ENCODE results near the gene PCLO.

The PCLO gene

DNA sequence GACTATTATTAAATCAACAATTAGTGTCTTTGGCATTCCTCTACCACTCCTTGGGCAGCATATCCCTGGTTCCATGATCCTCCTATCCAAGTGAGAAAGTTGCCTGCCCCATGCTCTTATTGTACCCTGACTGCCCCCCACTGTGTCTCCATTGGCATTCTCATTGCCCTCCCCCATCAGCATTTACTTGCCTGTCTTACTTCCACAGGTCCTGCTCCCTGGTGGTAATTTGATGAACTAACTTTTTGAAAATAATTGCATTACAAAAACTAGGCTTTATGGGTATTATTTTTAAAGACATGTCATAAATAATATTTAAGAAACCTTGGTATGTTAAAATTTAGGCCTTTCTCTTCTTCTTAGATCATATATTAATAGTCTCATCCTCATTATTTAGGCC is 346.4 kb downstream of the PCLO start:
- DNase-seq, result no peak

DNA sequence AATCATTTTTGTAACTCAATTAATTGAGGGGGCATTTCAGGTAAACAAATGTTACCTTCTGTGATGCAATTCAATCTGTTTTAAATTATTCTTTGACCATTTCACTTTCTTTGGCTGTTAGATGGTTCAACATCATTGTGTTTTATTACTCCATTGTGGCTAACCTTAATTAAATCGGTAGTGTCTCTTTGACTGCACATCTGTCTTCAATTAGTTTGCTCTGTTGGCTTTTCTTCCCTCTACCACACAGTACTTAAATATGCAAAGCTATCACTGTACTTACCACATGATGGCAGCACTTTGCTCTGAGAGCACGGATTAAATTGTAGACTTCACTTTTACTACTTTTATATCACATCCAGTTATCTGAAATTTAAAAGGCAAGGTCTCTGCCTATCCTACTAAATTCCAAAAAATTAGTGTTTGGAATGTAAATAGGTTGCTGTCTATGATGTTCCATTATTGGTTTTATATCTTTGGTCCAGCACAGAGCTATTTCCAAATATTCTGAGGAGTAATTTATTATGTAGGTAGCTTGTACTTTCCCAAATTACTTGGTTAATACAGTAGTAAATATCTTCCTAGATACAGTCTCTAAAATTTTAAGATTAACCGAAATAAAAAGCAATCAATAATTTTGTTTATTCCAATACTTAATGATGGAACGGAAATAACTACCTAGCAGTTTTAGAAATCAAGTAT is 352.0 kb downstream of the PCLO start:
- DNase-seq, result peak; percentile 32 to 42 (median 40)

DNA sequence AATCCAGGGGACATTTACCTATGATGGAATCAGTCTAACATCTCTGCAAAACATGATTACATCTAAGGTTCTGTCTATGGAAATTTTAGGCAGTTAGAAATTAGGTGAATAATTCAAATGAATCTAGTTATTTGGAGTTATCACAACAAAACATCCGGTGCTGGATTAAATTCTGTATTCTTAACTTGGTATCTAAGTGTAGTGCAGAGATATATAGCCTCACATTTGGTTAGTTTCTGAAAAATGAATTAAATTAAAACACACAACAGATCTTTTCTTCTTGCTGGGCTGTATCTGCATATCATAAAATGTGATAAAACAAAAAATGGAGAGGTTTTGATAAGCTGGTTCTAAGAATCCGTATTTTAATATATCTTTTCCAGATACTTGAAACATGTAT is 354.1 kb downstream of the PCLO start:
- DNase-seq, result no peak

DNA sequence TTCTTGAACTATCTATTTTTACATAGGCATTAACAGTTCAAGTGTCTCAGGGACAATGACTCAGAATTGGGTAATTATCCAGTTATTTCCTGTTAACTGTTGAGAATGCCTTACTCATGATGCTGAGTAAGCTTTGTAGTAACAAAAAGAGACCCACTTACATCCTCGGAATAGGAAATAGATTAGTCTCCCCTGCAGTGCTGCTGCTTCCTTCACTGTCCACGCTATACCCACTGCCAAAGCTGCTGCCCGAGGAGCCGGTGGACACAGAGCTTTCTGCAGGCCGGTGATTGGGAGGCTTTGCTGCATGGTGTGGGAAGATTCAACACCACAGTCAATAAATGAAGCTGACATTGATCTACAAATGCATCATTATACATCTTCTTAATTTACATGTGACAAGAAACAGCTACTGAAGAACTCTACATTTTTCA is 357.1 kb downstream of the PCLO start:
- peak; percentile 43 to 84 (median 68) for DNase-seq

DNA sequence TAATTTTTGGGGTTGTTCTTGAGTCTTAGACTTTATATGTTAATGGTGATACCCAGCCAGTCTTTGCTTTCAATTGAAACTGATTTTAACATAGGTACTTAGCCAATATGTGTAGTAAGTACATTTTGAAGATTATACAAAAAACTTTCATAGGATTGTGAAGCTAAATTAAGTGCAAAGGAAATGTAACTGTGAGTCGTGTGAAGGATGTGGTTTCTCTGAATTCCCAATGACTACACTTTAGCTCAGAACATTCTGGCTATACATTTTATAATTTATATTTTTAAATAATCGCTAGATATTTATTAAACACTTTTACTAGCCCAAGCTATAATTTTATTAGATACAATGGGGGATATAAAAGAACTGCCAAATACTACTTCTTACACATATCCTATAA is 359.3 kb downstream of the PCLO start:
- no peak for DNase-seq

DNA sequence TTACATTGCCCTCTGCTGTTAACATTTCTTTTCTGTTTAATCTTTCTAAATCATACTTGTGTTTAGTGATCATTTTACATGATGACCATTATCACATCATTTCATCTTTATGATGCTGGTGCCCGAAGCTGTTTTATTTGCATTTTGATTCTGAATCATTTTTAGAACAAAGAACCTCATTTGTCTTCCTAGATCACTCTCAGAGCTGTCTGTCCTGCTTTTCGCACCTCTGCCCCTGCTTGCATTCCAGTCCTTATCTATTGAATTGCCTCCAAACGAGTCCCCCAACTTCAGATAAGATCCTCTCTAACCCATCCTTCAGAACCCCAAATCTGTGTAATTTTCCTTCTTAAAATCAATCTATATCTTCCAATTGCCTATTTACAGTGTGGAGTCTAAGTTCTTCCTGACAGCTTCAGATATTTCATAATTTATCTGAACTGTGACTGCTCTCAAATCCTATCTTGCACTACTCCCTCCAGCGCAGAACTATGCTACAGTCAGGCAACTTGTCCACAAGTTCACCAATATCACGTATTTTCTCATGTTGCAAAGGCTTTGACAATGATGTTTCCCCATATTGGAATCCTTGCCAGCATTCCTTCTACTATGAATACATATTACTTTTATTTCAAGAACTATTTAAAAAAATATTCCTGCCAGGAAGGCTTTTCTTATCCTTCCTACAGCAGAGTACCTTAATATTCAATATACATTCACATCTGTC is 372.6 kb downstream of the PCLO start:
- DNase-seq, result no peak

DNA sequence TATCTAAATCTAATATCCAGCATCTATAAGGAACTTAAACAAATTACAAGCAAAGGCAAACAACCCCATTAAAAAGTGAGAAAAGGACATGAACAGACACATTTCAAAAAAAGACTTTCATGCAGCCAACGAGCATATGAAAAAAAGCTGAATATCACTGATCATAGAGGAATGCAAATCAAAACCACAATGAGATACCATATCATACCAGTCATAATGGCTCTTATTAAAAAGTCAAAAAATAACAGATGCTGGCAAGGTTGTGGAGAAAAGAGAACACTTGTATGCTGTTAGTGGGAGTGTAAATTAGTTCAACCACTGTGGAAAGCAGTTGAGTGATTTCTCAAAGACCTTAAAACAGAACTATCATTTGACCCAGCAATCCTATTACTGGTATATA is 384.7 kb downstream of the PCLO start:
- DNase-seq, result no peak

DNA sequence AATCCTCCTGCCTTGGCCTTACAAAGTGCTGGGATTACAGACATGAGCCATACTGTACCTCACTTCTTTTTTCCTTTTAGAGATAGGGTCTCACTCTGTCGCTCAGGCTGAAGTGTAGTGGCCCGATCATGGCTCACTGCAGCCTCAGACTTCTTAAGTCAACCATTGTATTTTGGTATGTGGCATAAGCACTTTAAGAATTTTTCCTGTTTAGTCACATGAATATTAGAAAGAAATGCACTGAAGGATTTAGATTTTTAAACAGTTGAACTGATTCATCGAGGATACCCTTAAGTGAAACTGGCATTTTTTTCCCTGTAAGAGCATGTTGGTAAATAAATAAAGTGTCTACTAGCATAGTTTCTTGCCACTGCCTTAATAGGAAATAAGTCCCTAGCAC is 399.8 kb downstream of the PCLO start:
- no peak for DNase-seq

DNA sequence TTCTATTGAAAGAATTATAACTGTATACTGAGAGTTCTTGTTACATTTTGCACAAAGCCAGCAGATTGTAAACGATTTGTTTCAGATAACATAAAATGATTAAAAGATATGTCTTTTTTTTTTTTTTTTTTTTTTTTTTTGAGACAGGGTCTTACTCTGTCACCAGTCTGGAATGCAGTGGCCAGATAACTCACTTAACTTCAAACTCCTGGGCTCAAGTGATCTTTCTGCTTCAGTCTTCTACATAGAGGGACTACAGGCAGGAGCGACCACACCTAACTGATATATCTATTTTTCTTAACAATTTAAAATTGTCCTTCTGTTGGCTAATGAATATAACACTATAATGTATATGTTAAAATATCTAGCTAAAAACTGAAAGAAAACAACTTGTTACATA is 401.9 kb downstream of the PCLO start:
- DNase-seq, result no peak

DNA sequence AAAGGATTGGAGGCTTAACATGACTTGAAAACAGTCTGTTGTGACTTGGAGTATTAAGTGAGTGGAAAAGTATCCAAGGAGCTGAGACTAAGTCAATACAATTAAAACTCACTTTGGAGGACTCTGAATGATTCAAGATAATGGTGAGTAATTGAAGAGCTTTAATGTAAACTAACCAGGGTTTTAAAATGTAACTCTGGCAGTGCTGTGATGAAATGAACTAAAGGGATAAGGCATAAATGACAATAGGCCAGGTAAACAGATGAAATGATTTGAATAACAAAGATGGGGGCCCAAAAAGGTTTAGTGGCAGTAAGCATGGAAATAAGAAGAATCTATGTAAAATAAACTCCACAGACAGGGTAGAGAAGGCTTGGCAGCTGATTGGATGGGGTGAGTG is 402.6 kb downstream of the PCLO start:
- no peak for DNase-seq

DNA sequence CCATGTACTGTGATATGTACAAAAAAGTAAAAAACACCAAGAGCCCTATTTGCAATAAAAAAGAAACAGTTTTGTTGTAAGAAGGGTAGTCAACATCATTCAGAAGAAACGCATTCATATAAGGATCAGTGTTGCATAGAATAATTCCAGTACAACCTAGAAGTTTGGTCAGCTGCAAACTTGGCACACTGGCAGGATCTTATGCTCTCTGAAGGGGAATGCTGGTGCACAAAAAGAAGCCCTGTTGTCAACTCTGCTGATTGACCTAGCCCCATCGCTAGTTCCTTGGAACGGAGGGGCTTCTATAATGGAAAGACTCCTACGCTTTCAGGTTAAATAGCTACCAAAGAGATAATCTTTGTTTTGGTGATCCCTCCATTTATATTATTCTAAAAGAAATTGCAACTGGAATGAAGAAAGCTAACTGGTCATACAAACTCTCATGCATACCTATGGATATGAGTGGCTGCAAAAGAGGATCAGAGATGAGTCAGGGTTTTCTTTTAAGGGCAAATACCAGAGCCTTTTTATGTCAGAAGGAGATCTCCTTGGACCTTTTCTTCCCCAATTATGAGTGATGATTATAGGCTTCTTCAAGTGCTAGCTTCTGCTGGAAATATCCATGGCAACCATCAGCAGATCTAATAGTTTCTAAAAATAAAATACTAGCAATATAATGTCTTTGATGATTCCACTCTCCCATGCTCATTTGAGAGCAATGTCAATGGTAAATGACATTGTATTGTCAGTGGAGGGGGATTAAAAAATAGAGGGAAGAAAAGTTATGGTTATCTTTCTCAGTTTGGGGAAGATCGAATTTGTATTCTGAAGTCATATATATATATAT is 406.8 kb downstream of the PCLO start:
- no peak for DNase-seq

DNA sequence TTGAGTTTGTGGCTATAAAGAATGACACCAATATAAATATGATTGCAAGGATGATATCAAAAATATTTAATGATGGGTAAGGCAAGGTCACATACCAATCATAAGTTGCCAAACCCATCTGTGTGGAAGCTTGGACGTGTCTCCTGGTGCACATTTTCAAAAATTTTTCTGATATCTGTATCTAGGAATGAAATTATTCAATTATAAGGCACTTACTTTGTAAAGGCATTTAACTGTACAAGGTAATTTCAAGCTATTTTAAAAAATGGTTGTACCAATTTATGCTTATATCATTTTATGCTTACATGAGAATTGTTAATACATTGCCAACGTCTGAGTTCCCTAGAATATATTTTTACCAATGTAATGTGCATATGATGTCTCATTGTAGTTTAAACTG is 412.7 kb downstream of the PCLO start:
- no peak for DNase-seq

DNA sequence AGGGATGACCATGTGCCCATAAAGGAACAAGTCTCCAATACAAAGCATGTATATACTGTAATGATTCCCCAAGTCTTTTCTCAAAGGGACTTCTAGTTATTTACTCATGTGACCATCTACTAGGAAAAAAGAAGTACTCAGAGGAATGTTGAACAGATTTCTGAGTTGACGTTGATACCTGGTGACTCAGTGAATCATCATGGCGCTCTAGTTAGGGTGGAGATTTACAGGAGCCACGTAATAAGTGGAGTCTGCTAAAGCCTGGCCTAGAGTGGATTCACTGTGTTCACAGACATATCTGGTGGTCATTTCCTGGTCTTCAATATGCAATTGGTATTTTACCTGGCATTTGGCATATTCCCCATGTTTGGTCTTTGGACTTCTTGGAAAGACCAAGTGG is 416.9 kb downstream of the PCLO start:
- DNase-seq, result no peak

DNA sequence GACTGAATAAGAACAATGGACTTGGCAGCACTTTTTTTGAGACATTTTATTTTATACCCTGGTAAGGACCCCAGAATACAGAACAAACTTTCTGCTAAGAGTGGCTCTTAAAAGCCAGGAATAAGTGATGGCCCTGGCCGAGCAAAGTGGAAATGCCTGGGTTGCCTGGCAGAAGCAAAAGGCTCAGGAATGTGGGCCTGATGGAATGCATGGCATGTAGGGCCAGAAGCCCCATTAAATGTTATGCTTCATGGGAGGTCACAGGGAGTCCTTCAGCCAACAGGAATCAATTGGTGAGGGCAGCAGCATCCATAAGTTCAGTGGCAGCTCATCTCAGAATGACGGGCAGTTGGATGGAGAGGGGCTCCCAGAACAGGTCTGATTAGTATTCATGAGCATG is 417.6 kb downstream of the PCLO start:
- no peak for DNase-seq

DNA sequence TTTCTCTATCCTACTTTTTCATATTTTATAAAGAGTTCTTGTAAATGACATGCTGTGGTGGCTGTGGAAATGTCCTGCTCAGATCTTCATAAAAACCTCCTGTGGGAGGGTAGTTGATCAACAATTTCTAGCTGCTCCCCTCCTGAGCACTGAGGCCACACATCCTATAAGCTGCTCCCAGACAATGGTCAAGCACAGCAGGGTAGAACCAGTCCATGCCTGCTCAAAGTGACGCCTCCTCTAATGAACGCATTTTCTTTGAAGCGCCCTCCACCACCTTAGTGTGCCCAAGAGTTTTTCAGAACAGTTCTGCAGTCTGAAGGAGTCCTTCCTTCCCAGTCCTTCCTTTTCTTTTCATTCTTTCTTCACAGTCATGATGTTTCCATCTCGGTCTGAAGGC is 420.5 kb downstream of the PCLO start:
- DNase-seq, result no peak

DNA sequence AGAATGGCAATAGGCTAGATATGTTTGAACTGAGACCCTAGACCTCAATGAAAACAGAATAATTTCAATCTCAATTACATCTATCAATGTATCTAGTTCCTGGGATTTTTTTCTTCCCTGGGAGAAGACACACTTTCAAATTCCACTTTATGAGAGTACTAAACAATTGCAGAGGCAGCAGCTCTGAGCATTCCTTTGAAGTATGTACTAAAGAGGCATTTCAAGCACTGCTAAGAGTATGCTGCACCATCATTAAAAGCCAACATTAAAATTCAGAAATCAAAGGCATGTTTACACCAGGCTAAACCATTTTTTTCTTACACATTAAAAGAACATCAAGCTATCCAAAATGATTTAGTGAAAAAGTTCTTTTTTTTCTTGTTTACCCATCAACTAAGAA is 421.2 kb downstream of the PCLO start:
- no peak for DNase-seq

DNA sequence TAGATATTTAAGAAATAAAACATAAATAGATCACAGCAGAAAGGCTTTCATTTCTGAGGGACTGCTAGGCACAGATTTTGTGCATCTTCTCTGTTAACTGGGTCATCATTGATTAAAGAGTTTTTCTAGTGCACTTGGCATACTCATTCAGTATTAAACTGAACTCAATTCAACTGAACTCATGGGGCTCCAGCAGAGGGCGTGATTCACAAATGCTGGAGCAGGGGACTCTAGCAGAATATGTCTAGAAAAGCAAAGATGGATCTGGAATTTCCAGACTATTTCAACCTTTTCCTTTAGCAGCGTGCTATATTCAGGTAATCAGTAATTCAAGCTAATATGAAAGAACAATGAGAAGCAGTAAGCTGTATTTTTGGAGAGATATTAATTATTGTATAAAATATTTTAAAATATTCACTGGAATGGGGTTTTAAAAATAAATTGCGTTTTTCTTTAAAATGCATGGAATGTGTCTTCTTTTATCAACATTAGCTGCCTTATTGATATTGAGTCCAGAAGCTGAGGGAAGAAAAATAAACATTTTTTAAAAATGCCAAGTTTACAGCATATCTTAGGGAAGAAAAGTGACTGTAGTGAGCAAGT is 422.3 kb downstream of the PCLO start:
- peak; percentile 32 to 54 (median 37) for DNase-seq

DNA sequence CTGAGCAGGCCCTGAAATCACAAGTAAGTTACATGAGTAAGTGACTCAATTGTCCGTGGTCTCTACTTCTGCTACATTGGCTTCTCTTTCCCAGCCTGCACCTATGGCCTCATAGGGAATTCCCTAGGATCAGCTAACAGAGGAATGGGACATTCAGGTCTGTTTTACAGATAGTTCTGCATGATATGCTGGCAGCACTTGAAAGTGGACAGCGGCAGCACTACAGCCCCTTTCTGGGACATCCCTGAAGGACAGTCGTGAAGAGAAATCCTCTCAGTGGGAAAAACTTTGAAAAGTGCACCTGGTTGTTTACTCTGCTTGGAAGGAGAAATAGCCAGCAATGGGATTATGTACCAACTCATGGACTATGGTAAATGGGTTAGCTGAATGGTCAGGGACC is 426.1 kb downstream of the PCLO start:
- DNase-seq, result no peak

DNA sequence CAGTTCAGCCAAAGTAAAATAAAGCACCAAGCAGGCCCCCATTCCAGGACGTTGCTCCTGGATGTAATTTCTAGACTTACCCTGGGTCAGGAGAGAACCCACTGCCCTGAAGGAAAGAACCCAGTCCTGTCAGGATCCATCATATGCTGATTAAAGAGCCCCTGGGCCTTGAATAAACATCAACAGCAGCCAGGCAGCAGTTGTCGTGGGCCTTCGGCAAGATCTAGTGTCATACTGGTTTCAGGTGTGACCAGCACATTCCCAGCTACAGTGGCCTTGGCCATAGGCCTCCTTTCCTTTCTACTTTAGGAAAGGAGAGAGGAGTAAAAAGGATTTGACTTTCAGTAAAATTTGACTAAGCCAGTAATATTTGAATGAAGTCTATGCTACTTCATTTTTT is 430.0 kb downstream of the PCLO start:
- no peak for DNase-seq

DNA sequence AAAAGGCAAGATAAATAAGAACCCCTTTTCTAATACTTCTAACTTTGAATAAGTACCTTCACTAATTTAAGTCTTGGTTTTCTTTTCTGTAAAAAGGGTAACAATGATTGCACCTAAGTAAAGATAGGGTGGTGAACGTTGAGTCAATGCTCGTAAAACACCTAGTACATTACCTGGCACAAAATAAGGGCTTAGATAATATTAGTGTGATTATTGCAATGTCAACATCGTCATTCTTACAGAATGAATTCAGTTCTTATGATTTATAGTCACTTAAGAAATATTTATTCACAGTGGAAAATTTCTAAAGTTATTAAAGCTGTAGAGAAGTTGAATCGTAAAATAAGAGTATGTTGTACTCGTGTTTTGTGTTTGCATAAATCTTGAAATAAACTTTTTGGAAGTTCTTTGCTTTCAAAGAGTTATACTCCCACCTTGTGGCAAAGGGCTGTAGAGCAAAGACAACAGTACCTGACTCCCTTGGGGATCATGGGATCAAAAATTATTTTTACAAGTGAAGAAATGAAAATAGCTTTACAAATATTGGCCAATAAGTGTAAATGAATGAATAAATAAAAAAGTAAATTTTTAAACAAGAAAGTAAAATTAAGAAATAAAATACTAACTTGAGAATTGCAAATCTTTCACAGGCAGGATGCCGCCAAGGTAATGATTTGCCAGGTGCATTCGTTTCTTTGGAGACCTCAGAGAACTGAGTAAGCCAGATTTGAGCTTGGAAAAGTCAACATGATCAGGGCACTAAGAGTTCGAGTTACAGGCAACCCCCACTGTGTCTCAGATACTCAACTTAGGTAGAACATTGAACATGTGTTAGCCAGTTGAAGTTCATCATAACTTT is 433.3 kb downstream of the PCLO start:
- peak; percentile 25 to 39 (median 26) for DNase-seq

DNA sequence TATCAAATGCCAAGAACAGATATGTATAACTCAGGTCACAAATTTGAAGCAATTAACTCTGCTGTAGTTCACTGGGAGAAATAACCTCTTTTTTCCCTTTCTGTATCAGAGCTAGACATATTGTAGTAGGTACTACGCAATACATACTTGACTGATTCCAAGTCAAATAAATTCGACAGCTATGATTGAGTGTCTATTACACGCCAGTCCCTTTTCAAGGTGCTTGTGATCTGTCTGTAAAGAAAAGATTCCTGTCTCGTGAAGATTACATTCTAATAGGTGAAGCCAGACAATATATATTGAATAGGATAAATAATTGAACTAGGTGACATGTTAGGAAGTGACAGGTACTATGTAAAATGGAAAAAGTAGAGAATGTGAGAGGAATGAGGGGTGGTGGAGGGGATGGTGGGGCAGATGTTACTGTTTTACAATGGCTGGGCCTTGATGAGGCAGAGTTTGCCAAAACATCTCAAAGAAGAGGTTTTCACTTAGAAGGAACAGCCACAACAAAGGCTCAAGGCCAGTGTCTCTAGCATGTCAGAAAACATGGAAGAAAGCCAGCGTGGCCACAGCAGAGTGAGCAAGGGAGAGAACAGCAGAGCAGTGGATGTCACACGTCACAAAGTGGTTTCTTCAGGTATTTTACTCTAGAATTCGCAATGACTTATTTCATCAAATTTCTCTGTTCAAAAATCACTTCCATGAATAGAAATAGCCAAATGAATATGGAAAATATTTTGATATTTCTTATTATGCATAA is 436.5 kb downstream of the PCLO start:
- no peak for DNase-seq

DNA sequence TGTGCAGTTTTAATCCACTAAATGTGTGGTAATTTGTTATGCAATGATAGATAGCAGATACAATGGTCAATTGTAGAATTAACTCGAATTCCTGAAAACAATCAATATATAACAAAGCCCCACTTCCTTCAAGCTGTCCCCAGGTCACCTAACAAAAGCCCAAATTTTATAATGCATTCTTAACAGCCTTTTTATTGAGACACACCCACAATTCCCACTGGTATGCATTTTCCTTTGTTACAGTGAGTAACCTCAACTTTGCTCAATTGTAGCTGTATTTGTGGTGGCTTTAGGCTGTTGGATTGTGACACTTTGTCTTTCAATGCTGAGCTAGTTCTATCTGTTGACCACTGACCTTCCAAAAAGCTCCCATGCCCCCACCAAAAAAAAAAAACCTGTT is 439.3 kb downstream of the PCLO start:
- no peak for DNase-seq
